Activated CD8-positive, alpha-beta T cell treated with anti-CD3 and anti-CD28 coated beads for 36 hours (primary cell): Measurements from ENCODE around the gene C10orf53. TPM values are rescaled to one million over a fixed set of nuclear protein-coding genes. Genes with fewer than 3 reads are reported as not detected.

ENCODE experiments used
- ATAC-seq: fragments of 200-7000 bp; cut with Tn5 transposase; one replicate; pipeline ENCODE4 v1.10.0; 2021; ENCODE audit warnings: mild to moderate bottlenecking, moderate library complexity
- CTCF ChIA-PET: fragments of 350-600 bp; sonication (Branson Sonifier 250); formaldehyde crosslinking; loops from one replicate; lab custom pipeline; 2021; ENCODE audit warnings: antibody characterized with exemption; lab: Charles Lee
- POLR2A ChIA-PET: fragments of 350-600 bp; sonication (Branson Sonifier 250); formaldehyde crosslinking; loops from one replicate; lab custom pipeline; 2021; ENCODE audit warnings: antibody characterized with exemption; lab: Charles Lee
- DNase-seq: peaks from one replicate; pipeline ENCODE4 v3.0.0-alpha.2; 2020
- H3K27ac Mint-ChIP-seq: one replicate; pipeline ENCODE4 v1.8.0; 2021; ENCODE audit warnings: mild to moderate bottlenecking, mixed read lengths
- H3K27me3 Mint-ChIP-seq: one replicate; pipeline ENCODE4 v1.8.0; 2021; ENCODE audit warnings: mixed read lengths
- H3K36me3 Mint-ChIP-seq: one replicate; pipeline ENCODE4 v1.8.0; 2021; ENCODE audit warnings: low read depth, mixed read lengths
- H3K4me1 Mint-ChIP-seq: one replicate; pipeline ENCODE4 v1.8.0; 2021; ENCODE audit warnings: low read depth, mixed read lengths
- H3K4me3 Mint-ChIP-seq: one replicate; pipeline ENCODE4 v1.8.0; 2021; ENCODE audit warnings: mild to moderate bottlenecking, moderate library complexity, mixed read lengths
- H3K9me3 Mint-ChIP-seq: one replicate; pipeline ENCODE4 v1.8.0; 2021; ENCODE audit warnings: mixed read lengths
- CTCF ChIP-seq: fragments of 200-600 bp; IDR thresholded peaks from one replicate; pipeline ENCODE4 v1.8.0; 2022; ENCODE audit warnings: antibody characterized with exemption, mild to moderate bottlenecking
- intact Hi-C: fragments of 100-400 bp; cut with micrococcal nuclease; formaldehyde crosslinking; loops from one replicate; pipeline ENCODE4 v1.10.0; 2022
- total RNA-seq, 2 experiments: library from RNA; stranded (reverse); gene quantifications; one replicate each; pipeline ENCODE4 v1.2.3, GENCODE V29; 2021

Gene C10orf53
- total RNA-seq, 2 experiments from 2014 or later, result not detected

GRCh38 chr10:49690698-49691356, 11.4 kb downstream of the C10orf53 start:
- POLR2A ChIA-PET, result no interaction called here
- CTCF ChIA-PET, result no interaction called here

GRCh38 chr10:49691588-49691987, 12.1 kb downstream of the C10orf53 start:
- Mint-ChIP-seq H3K27ac (no peak overlapping the region), H3K27me3 (peaks cover 66% of the 10 kb centered on the region), H3K4me1 (no peaks in the 10 kb centered on the region), H3K4me3 (no peak overlapping the region), H3K36me3 (no peaks in the 10 kb centered on the region), H3K9me3 (peaks cover 4% of the 10 kb centered on the region)
- ATAC-seq, result no peak
- DNase-seq, result no peak
- ChIA-PET CTCF (no interaction called here), POLR2A (no interaction called here)
- intact Hi-C loops, result no loop called here
- no peak for TF ChIP-seq CTCF

More at GRCh38 chr10:49690698-49691356, 11.4 kb downstream of the C10orf53 start:
- DNase-seq (no peak), ATAC-seq (no peak)
- Mint-ChIP-seq H3K4me1 (no peaks in the 10 kb centered on the region), H3K27me3 (peaks cover 67% of the 10 kb centered on the region), H3K4me3 (no peak overlapping the region), H3K9me3 (peaks cover 6% of the 10 kb centered on the region), H3K27ac (no peak overlapping the region), H3K36me3 (no peaks in the 10 kb centered on the region)
- intact Hi-C loops, result no loop called here
- no peak for TF ChIP-seq CTCF

- TF ChIP-seq CTCF, result no peak
- H3K36me3 Mint-ChIP-seq, result no peaks in the 10 kb centered on the region
- no peak for DNase-seq
- no peaks in the 10 kb centered on the region for H3K4me1 Mint-ChIP-seq
- intact Hi-C loops, result no loop called here
- no peak overlapping the region for H3K27ac Mint-ChIP-seq
- H3K27me3 Mint-ChIP-seq, result peaks cover 43% of the 10 kb centered on the region
- no peak for ATAC-seq
- ChIA-PET CTCF (no interaction called here), POLR2A (no interaction called here)
- no peak overlapping the region for H3K4me3 Mint-ChIP-seq
- H3K9me3 Mint-ChIP-seq, result no peaks in the 10 kb centered on the region
Observed at GRCh38 chr10:49694466-49694865, 15.0 kb downstream of the C10orf53 start.

GRCh38 chr10:49696311-49696710, 16.9 kb downstream of the C10orf53 start:
- no peak for TF ChIP-seq CTCF
- intact Hi-C loops, result no loop called here
- CTCF ChIA-PET, result no interaction called here
- H3K4me3 Mint-ChIP-seq, result no peak overlapping the region
- POLR2A ChIA-PET, result no interaction called here
- no peak overlapping the region for H3K27ac Mint-ChIP-seq
- H3K4me1 Mint-ChIP-seq, result no peaks in the 10 kb centered on the region
- peaks cover 30% of the 10 kb centered on the region for H3K27me3 Mint-ChIP-seq
- no peaks in the 10 kb centered on the region for H3K9me3 Mint-ChIP-seq
- ATAC-seq, result no peak
- no peak for DNase-seq
- H3K36me3 Mint-ChIP-seq, result no peaks in the 10 kb centered on the region

GRCh38 chr10:49698679-49699078, 19.2 kb downstream of the C10orf53 start:
- intact Hi-C loops, result no loop called here
- Mint-ChIP-seq H3K4me3 (no peak overlapping the region), H3K9me3 (no peaks in the 10 kb centered on the region)

More at GRCh38 chr10:49698679-49699078, 19.2 kb downstream of the C10orf53 start:
- no peak overlapping the region for H3K27ac Mint-ChIP-seq
- peaks cover 11% of the 10 kb centered on the region for H3K27me3 Mint-ChIP-seq
- TF ChIP-seq CTCF, result no peak
- no peaks in the 10 kb centered on the region for H3K36me3 Mint-ChIP-seq
- DNase-seq (no peak), ATAC-seq (no peak)
- ChIA-PET CTCF (no interaction called here), POLR2A (no interaction called here)
- no peaks in the 10 kb centered on the region for H3K4me1 Mint-ChIP-seq
